GM21390 (cell line): ENCODE results near the gene TIMM50.
"Not testable (repeated sequence)": the region's sequence is repeated elsewhere in the genome, so short reads cannot be mapped to it uniquely, and the experiment has no call there.

Experiments
- ATAC-seq: cut with Tn5 transposase; IDR thresholded peaks from one replicate; pipeline ENCODE4 v1.9.1; 2021; ENCODE audit not compliant: unreplicated experiment

TIMM50 gene

GRCh38 chr19:39480337-39481228 is at the start of gene TIMM50:
Gene TIMM50, plus strand, starts transcription at chr19:39480838. Its CDS starts 16 bp downstream, at chr19:39480854.
- ATAC-seq, result peak; percentile 85

GRCh38 chr19:39432677-39433025 is 48.0 kb upstream of the TIMM50 start:
- no peak for ATAC-seq

GRCh38 chr19:39433480-39434079 is 47.1 kb upstream of the TIMM50 start:
- no peak for ATAC-seq

GRCh38 chr19:39434123-39435076 is 46.2 kb upstream of the TIMM50 start:
- ATAC-seq, result no peak

- ATAC-seq, result peak; percentile 72
These were observed 44.9 kb upstream of the TIMM50 start, which contains the start of gene RPS16 for GRCh38 chr19:39435499-39436349. Gene RPS16, minus strand, starts transcription at chr19:39435949. Its CDS starts 54 bp downstream, at chr19:39435895.

- no peak for ATAC-seq
These were observed 44.3 kb upstream of the TIMM50 start for GRCh38 chr19:39436350-39436716.

GRCh38 chr19:39438270-39438934 is 42.2 kb upstream of the TIMM50 start:
- no peak for ATAC-seq

- no peak for ATAC-seq
These were observed 35.9 kb upstream of the TIMM50 start for GRCh38 chr19:39444598-39445195.

- ATAC-seq, result peak; percentile 73
These were observed 35.2 kb upstream of the TIMM50 start, which contains the start of gene SUPT5H for GRCh38 chr19:39445196-39446111. Gene SUPT5H, plus strand, starts transcription at chr19:39445582. Its CDS starts 309 bp downstream, at chr19:39445891.

- ATAC-seq, result no peak
These were observed 34.1 kb upstream of the TIMM50 start for GRCh38 chr19:39446365-39447084.

GRCh38 chr19:39448271-39448670 is 32.4 kb upstream of the TIMM50 start:
- ATAC-seq, result no peak

- ATAC-seq, result no peak
These were observed 31.4 kb upstream of the TIMM50 start for GRCh38 chr19:39449116-39449797.

GRCh38 chr19:39451257-39451656 is 29.4 kb upstream of the TIMM50 start:
- ATAC-seq, result not testable (repeated sequence)

- ATAC-seq, result no peak
These were observed 17.2 kb upstream of the TIMM50 start for GRCh38 chr19:39463403-39463802.

GRCh38 chr19:39465956-39466747 is 14.5 kb upstream of the TIMM50 start:
- ATAC-seq, result no peak

GRCh38 chr19:39467941-39468340 is 12.7 kb upstream of the TIMM50 start:
- no peak for ATAC-seq
